ENCODE results near the gene SLC25A12. TPM values are rescaled to one million over a fixed set of nuclear protein-coding genes. Genes with fewer than 3 reads are reported as not detected.

Gene SLC25A12
- polyA plus RNA-seq, 2 of the 4 experiments (the other 2 are of a cell fraction), result 12.5 to 26.8 TPM

DNA sequence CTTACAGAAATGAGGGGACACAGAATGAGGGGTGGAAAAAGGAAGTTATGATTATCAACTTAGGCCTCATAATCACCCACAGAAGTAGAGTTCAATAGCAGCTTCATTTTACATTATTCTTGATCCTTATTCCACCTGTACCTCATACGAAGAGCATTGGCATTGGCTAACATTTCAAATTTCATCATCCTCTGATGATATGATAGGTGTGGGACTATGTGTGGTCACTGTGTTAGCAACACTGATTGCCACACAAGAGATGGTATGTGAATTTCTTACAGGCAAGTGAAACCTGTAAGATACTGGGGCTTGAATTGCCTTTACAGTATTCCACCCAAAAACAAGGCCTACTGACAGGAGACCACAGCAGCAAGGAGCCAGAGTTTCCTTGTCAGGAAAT, 14.2 kb upstream of the SLC25A12 start:
- no peak overlapping the region for H3K4me2 ChIP-seq
- no peak; a peak in 1 of 6 replicates for ATAC-seq
- H3K9me3 ChIP-seq, result no peaks in the 10 kb centered on the region
- no peak for TF ChIP-seq ZSCAN20 (CRISPR knock-in tag; IDR thresholded peaks at IDR 0.05)
- TF ChIP-seq FOXS1 (CRISPR knock-in tag; IDR thresholded peaks at IDR 0.05), result no peak
- TF ChIP-seq, protein P1, sequence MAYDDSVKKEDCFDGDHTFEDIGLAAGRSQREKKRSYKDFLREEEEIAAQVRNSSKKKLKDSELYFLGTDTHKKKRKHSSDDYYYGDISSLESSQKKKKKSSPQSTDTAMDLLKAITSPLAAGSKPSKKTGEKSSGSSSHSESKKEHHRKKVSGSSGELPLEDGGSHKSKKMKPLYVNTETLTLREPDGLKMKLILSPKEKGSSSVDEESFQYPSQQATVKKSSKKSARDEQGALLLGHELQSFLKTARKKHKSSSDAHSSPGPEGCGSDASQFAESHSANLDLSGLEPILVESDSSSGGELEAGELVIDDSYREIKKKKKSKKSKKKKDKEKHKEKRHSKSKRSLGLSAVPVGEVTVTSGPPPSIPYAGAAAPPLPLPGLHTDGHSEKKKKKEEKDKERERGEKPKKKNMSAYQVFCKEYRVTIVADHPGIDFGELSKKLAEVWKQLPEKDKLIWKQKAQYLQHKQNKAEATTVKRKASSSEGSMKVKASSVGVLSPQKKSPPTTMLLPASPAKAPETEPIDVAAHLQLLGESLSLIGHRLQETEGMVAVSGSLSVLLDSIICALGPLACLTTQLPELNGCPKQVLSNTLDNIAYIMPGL (CRISPR knock-in tag; IDR thresholded peaks at IDR 0.05; ENCODE audit: borderline replicate concordance), result no peak
- no peak for TF ChIP-seq PBX3 (IDR thresholded peaks at IDR 0.05)
- TF ChIP-seq EHF (CRISPR knock-in tag; IDR thresholded peaks at IDR 0.05), result no peak
- TF ChIP-seq CBX2 (IDR thresholded peaks at IDR 0.05; ENCODE audit: borderline replicate concordance, low read depth), result no peak
- TF ChIP-seq, protein P2, sequence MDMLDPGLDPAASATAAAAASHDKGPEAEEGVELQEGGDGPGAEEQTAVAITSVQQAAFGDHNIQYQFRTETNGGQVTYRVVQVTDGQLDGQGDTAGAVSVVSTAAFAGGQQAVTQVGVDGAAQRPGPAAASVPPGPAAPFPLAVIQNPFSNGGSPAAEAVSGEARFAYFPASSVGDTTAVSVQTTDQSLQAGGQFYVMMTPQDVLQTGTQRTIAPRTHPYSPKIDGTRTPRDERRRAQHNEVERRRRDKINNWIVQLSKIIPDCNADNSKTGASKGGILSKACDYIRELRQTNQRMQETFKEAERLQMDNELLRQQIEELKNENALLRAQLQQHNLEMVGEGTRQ (IDR thresholded peaks at IDR 0.05), result no peak
- TF ChIP-seq EP300 (IDR thresholded peaks at IDR 0.05), result no peak
- TF ChIP-seq SREBF2 (IDR thresholded peaks at IDR 0.05), result no peak
- H3K27ac ChIP-seq, result no peak overlapping the region
- no peaks in the 10 kb centered on the region for H3K4me1 ChIP-seq
- DNase-seq (ENCODE audit: low read depth in 1 of 2, low spot score in 1 of 2), result no peak
- ChIA-PET CTCF (no interaction called here), POLR2A (no interaction called here)
- WGBS (ENCODE audit: missing lambda C conversion rate), result 85% methylated on average over 1 of the region's 1 CpG
- no peak for FAIRE-seq
- no peak overlapping the region for H3K4me3 ChIP-seq

- Histone ChIP-seq H3K4me1 (no peaks in the 10 kb centered on the region), H3K27ac (no peak overlapping the region), H3K4me2 (no peak overlapping the region), H3K9me3 (no peaks in the 10 kb centered on the region), H3K4me3 (no peak overlapping the region)
- TF ChIP-seq TP53 (CRISPR knock-in tag; IDR thresholded peaks at IDR 0.05) (no peak), NFE2L2 (conservative IDR thresholded peaks at IDR 0.05; ENCODE audit: low read length) (no peak), POLR2A (IDR thresholded peaks at IDR 0.05; ENCODE audit: low read length) (no peak), CBX8 (IDR thresholded peaks at IDR 0.05) (no peak), BHLHE40 (IDR thresholded peaks at IDR 0.05; ENCODE audit: low read depth, low read length) (no peak), KDM5A (IDR thresholded peaks at IDR 0.05) (no peak), HOXB5 (CRISPR knock-in tag; IDR thresholded peaks at IDR 0.05) (no peak), SMC3 (IDR thresholded peaks at IDR 0.05) (no peak), CTCF (IDR thresholded peaks at IDR 0.05) (no peak), REST (IDR thresholded peaks at IDR 0.05) (no peak), CEBPB (IDR thresholded peaks at IDR 0.05) (no peak), RAD21 (conservative IDR thresholded peaks at IDR 0.05 in 1 of 2, IDR thresholded peaks at IDR 0.05 in 1 of 2) (no peak), MYC (IDR thresholded peaks at IDR 0.05; ENCODE audit: borderline replicate concordance, low read length) (no peak), SREBF2 (IDR thresholded peaks at IDR 0.05) (no peak), GATA3 (IDR thresholded peaks at IDR 0.05; ENCODE audit: borderline replicate concordance) (no peak), ZSCAN20 (CRISPR knock-in tag; IDR thresholded peaks at IDR 0.05) (no peak), CBX2 (IDR thresholded peaks at IDR 0.05; ENCODE audit: borderline replicate concordance, low read depth) (no peak)
- TF ChIP-seq, protein P3, sequence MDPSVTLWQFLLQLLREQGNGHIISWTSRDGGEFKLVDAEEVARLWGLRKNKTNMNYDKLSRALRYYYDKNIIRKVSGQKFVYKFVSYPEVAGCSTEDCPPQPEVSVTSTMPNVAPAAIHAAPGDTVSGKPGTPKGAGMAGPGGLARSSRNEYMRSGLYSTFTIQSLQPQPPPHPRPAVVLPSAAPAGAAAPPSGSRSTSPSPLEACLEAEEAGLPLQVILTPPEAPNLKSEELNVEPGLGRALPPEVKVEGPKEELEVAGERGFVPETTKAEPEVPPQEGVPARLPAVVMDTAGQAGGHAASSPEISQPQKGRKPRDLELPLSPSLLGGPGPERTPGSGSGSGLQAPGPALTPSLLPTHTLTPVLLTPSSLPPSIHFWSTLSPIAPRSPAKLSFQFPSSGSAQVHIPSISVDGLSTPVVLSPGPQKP (IDR thresholded peaks at IDR 0.05; ENCODE audit: low read depth, low read length), result no peak
- TF ChIP-seq, protein P4, sequence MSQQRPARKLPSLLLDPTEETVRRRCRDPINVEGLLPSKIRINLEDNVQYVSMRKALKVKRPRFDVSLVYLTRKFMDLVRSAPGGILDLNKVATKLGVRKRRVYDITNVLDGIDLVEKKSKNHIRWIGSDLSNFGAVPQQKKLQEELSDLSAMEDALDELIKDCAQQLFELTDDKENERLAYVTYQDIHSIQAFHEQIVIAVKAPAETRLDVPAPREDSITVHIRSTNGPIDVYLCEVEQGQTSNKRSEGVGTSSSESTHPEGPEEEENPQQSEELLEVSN (IDR thresholded peaks at IDR 0.05; ENCODE audit: borderline replicate concordance, low read depth), result no peak
- ChIA-PET CTCF (no interaction called here), POLR2A (no interaction called here)
- WGBS (ENCODE audit: missing lambda C conversion rate), result 46% methylated on average over 2 of the region's 2 CpGs
- ATAC-seq (no peak), DNase-seq (ENCODE audit: low read depth in 1 of 2, low spot score in 1 of 2) (no peak), FAIRE-seq (no peak)
These were observed 8.9 kb upstream of the SLC25A12 start for GRCh38 chr2:171902840-171903420.
